ENCODE measurements around the gene EID3.
"Not testable (repeated sequence)": the region's sequence is repeated elsewhere in the genome, so short reads cannot be mapped to it uniquely, and the experiment has no call there.

EID3 gene

GRCh38 chr12:104328790-104329189 is 25.3 kb downstream of the EID3 start:
- no peak overlapping the region for H3K4me3 ChIP-seq (ENCODE audit: low read length)
- DNase-seq (ENCODE audit: low read depth, low spot score): no peak

GRCh38 chr12:104329707-104330532 is 26.4 kb downstream of the EID3 start:
- no peak for DNase-seq (ENCODE audit: low read depth, low spot score)
- H3K4me3 ChIP-seq (ENCODE audit: low read length): no peak overlapping the region

- H3K4me3 ChIP-seq (ENCODE audit: low read length): no peak overlapping the region
- no peak for DNase-seq (ENCODE audit: low read depth, low spot score)
These were observed 27.8 kb downstream of the EID3 start for GRCh38 chr12:104331376-104331775.

- not testable (repeated sequence) for H3K4me3 ChIP-seq (ENCODE audit: low read length); DNase-seq (ENCODE audit: low read depth, low spot score)
These were observed 28.7 kb downstream of the EID3 start for GRCh38 chr12:104332273-104332672.

- DNase-seq (ENCODE audit: low read depth, low spot score): no peak
- no peak overlapping the region for H3K4me3 ChIP-seq (ENCODE audit: low read length)
These were observed 30.2 kb downstream of the EID3 start for GRCh38 chr12:104333692-104334255.

GRCh38 chr12:104334581-104334980 is 31.0 kb downstream of the EID3 start:
- no peak for DNase-seq (ENCODE audit: low read depth, low spot score)
- H3K4me3 ChIP-seq (ENCODE audit: low read length): no peak overlapping the region

GRCh38 chr12:104336115-104336514 is 32.6 kb downstream of the EID3 start:
- DNase-seq (ENCODE audit: low read depth, low spot score): no peak

GRCh38 chr12:104337030-104337558 is 33.6 kb downstream of the EID3 start:
- no peak overlapping the region for H3K4me3 ChIP-seq (ENCODE audit: low read length)

More at GRCh38 chr12:104336115-104336514, 32.6 kb downstream of the EID3 start:
- H3K4me3 ChIP-seq (ENCODE audit: low read length): no peak overlapping the region

GRCh38 chr12:104339663-104340062 is 36.1 kb downstream of the EID3 start:
- H3K4me3 ChIP-seq (ENCODE audit: low read length): no peak overlapping the region
- DNase-seq (ENCODE audit: low read depth, low spot score): no peak

More at GRCh38 chr12:104337030-104337558, 33.6 kb downstream of the EID3 start:
- DNase-seq (ENCODE audit: low read depth, low spot score): no peak

- H3K4me3 ChIP-seq (ENCODE audit: low read length): no peak overlapping the region
- no peak for DNase-seq (ENCODE audit: low read depth, low spot score)
These were observed 36.6 kb downstream of the EID3 start for GRCh38 chr12:104340177-104340576.

GRCh38 chr12:104340925-104341611 is 37.5 kb downstream of the EID3 start:
- no peak overlapping the region for H3K4me3 ChIP-seq (ENCODE audit: low read length)
- DNase-seq (ENCODE audit: low read depth, low spot score): no peak

GRCh38 chr12:104342147-104342546 is 38.6 kb downstream of the EID3 start:
- no peak overlapping the region for H3K4me3 ChIP-seq (ENCODE audit: low read length)
- DNase-seq (ENCODE audit: low read depth, low spot score): no peak

GRCh38 chr12:104342635-104343249 is 39.2 kb downstream of the EID3 start:
- no peak for DNase-seq (ENCODE audit: low read depth, low spot score)
- no peak overlapping the region for H3K4me3 ChIP-seq (ENCODE audit: low read length)

GRCh38 chr12:104344682-104345081 is 41.1 kb downstream of the EID3 start:
- DNase-seq (ENCODE audit: low read depth, low spot score): no peak
- H3K4me3 ChIP-seq (ENCODE audit: low read length): no peak overlapping the region

- no peak for DNase-seq (ENCODE audit: low read depth, low spot score)
- no peak overlapping the region for H3K4me3 ChIP-seq (ENCODE audit: low read length)
These were observed 41.9 kb downstream of the EID3 start for GRCh38 chr12:104345234-104346066.

GRCh38 chr12:104347374-104348075 is 44.0 kb downstream of the EID3 start:
- no peak overlapping the region for H3K4me3 ChIP-seq (ENCODE audit: low read length)
- DNase-seq (ENCODE audit: low read depth, low spot score): no peak

- DNase-seq (ENCODE audit: low read depth, low spot score): no peak
- no peak overlapping the region for H3K4me3 ChIP-seq (ENCODE audit: low read length)
These were observed 44.9 kb downstream of the EID3 start for GRCh38 chr12:104348283-104348993.
